HL-60 (cell line): ENCODE data around the gene CFAP90.

Experiments used
- CTCF ChIP-seq: IDR thresholded peaks from one replicate; pipeline ENCODE4 v1.5.1; 2011; ENCODE audit warnings: low read length, control low read depth, inconsistent platforms; ENCODE audit not compliant: insufficient read depth
- POLR2AphosphoS5 ChIP-seq: IDR thresholded peaks from 2 replicates; pipeline ENCODE4 v1.6.1; 2012; ENCODE audit warnings: low read depth

GRCh38 chr5:7871653-7872052 is 20.7 kb upstream of the CFAP90 start:
- TF ChIP-seq CTCF (no peak), POLR2AphosphoS5 (no peak)
